GM23338 (cell line): ENCODE measurements around the gene BNIP5. TPM values are rescaled to one million over a fixed set of nuclear protein-coding genes. Genes with fewer than 3 reads are reported as not detected.

Experiments
- ATAC-seq: fragments of 200-7000 bp; cut with Tn5 transposase; 3 replicates; pipeline ENCODE4 v1.9.1; 2020
- DNase-seq: peaks from one replicate; pipeline ENCODE4 v3.0.0-alpha.2; 2015; ENCODE audit warnings: low spot score
- H2AFZ ChIP-seq: fragments of 200-600 bp; sonication (generic); 2 replicates; pipeline ENCODE4 v1.8.0; 2016; ENCODE audit warnings: antibody characterized with exemption, mild to moderate bottlenecking, moderate library complexity
- H3F3A ChIP-seq: fragments of 200-600 bp; sonication (generic); replicated peaks from 2 replicates; pipeline ENCODE4 v1.8.0; 2017; ENCODE audit warnings: antibody characterized with exemption, mixed run types, low read depth
- H3K27ac ChIP-seq: fragments of 200-600 bp; sonication (generic); 2 replicates; pipeline ENCODE4 v1.6.1; 2016; ENCODE audit warnings: low read depth
- H3K27me3 ChIP-seq: fragments of 200-600 bp; sonication (generic); 2 replicates; pipeline ENCODE4 v1.8.0; 2016; ENCODE audit warnings: mild to moderate bottlenecking, mixed run types, moderate library complexity; ENCODE audit not compliant: insufficient read depth
- H3K36me3 ChIP-seq: fragments of 200-600 bp; sonication (generic); 2 replicates; pipeline ENCODE4 v1.8.0; 2016; ENCODE audit warnings: mild to moderate bottlenecking; ENCODE audit not compliant: insufficient read depth
- H3K4me1 ChIP-seq: fragments of 200-600 bp; sonication (generic); 2 replicates; pipeline ENCODE4 v1.8.0; 2016; ENCODE audit warnings: mild to moderate bottlenecking, moderate library complexity; ENCODE audit not compliant: insufficient read depth
- H3K4me2 ChIP-seq: fragments of 200-600 bp; sonication (generic); 2 replicates; pipeline ENCODE4 v1.7.1; 2017; ENCODE audit warnings: mixed run types
- H3K4me3 ChIP-seq: fragments of 200-600 bp; sonication (generic); 2 replicates; pipeline ENCODE4 v1.6.1; 2016; ENCODE audit warnings: mixed run types
- H3K79me2 ChIP-seq: fragments of 200-600 bp; sonication (generic); replicated peaks from 2 replicates; pipeline ENCODE4 v1.8.0; 2017; ENCODE audit warnings: mild to moderate bottlenecking; ENCODE audit not compliant: insufficient read depth
- H3K9me2 ChIP-seq: fragments of 200-600 bp; sonication (generic); 2 replicates; pipeline ENCODE4 v1.8.0; 2017; ENCODE audit not compliant: insufficient read depth
- H4K20me1 ChIP-seq: fragments of 200-600 bp; sonication (generic); replicated peaks from 2 replicates; pipeline ENCODE4 v1.8.0; 2017; ENCODE audit warnings: mild to moderate bottlenecking; ENCODE audit not compliant: insufficient read depth
- H3K27ac Mint-ChIP-seq: 2 replicates; pipeline ENCODE4 v1.8.0; 2020; ENCODE audit warnings: inconsistent platforms, mild to moderate bottlenecking, moderate library complexity, mixed read lengths
- H3K27me3 Mint-ChIP-seq: 3 replicates; pipeline ENCODE4 v1.8.0; 2022; ENCODE audit warnings: low read depth, mild to moderate bottlenecking, moderate library complexity, mixed read lengths, inconsistent platforms; ENCODE audit not compliant: insufficient read depth, poor library complexity
- H3K36me3 Mint-ChIP-seq: 3 replicates; pipeline ENCODE4 v1.8.0; 2021; ENCODE audit warnings: low read depth, mild to moderate bottlenecking, inconsistent platforms, moderate library complexity, mixed read lengths
- H3K4me1 Mint-ChIP-seq: 3 replicates; pipeline ENCODE4 v1.8.0; 2020; ENCODE audit warnings: mild to moderate bottlenecking, inconsistent platforms, mixed read lengths
- H3K4me3 Mint-ChIP-seq: 3 replicates; pipeline ENCODE4 v1.8.0; 2021; ENCODE audit warnings: moderate library complexity, mild to moderate bottlenecking, inconsistent platforms, mixed read lengths
- H3K9me3 Mint-ChIP-seq: 3 replicates; pipeline ENCODE4 v1.8.0; 2020; ENCODE audit warnings: moderate library complexity, mild to moderate bottlenecking, inconsistent platforms, mixed read lengths
- CREB1 ChIP-seq: fragments of 250-450 bp; sonication (Bioruptor Pico); IDR thresholded peaks from 2 replicates; pipeline ENCODE4 v1.5.0; 2020; ENCODE audit warnings: low read depth, mild to moderate bottlenecking, moderate library complexity
- CTCF ChIP-seq, 2 experiments: fragments of 200-600 bp in 1 of 2; sonication (generic) in 1 of 2; conservative IDR thresholded peaks; 2 replicates each; pipeline versions ENCODE4 v1.5.1 to v1.6.1; 2016 to 2017; ENCODE audit warnings: antibody characterized with exemption in 2 of 2, low read depth in 2 of 2, mild to moderate bottlenecking in 2 of 2, moderate library complexity in 1 of 2
- ETS1 ChIP-seq: IDR thresholded peaks from 2 replicates; pipeline ENCODE4 v1.6.1; 2016; ENCODE audit warnings: antibody characterized with exemption
- EZH2 ChIP-seq: fragments of 200-600 bp; sonication (generic); IDR thresholded peaks from one replicate; pipeline ENCODE4 v1.8.0; 2017; ENCODE audit warnings: antibody characterized with exemption, mild to moderate bottlenecking, low read depth; ENCODE audit not compliant: unreplicated experiment
- EZH2phosphoT487 ChIP-seq: fragments of 200-600 bp; sonication (generic); IDR thresholded peaks from one replicate; pipeline ENCODE4 v1.8.1; 2018; ENCODE audit warnings: antibody characterized with exemption; ENCODE audit not compliant: unreplicated experiment
- JUNB ChIP-seq: IDR thresholded peaks from one replicate; pipeline ENCODE4 v1.6.1; 2016; ENCODE audit warnings: antibody characterized with exemption; ENCODE audit not compliant: unreplicated experiment
- NANOG ChIP-seq: IDR thresholded peaks from 2 replicates; pipeline ENCODE4 v1.6.1; 2016; ENCODE audit warnings: antibody characterized with exemption, borderline replicate concordance
- STAT1 ChIP-seq: IDR thresholded peaks from one replicate; pipeline ENCODE4 v1.6.1; 2016; ENCODE audit warnings: antibody characterized with exemption; ENCODE audit not compliant: unreplicated experiment
- ZNF114 ChIP-seq: fragments of 250-450 bp; sonication (Bioruptor Pico); IDR thresholded peaks from 2 replicates; pipeline ENCODE4 v1.5.0; 2020; ENCODE audit warnings: mild to moderate bottlenecking, moderate library complexity
- ZNF331 ChIP-seq: fragments of 250-450 bp; sonication (Bioruptor Pico); IDR thresholded peaks from 2 replicates; pipeline ENCODE4 v1.5.0; 2020; ENCODE audit warnings: low read depth, mild to moderate bottlenecking, moderate library complexity
- ZNF462 ChIP-seq: fragments of 250-450 bp; sonication (Bioruptor Pico); IDR thresholded peaks from 2 replicates; pipeline ENCODE4 v1.5.0; 2020; ENCODE audit warnings: mild to moderate bottlenecking, moderate library complexity
- polyA plus RNA-seq: library from polyadenylated mRNA; unstranded; fragments of >200 nt; fragmentation: Nextera tagmentation; extraction: Ambion mirVana; gene quantifications from 2 replicates; pipeline ENCODE4 v1.2.1, GENCODE V29; 2016
- total RNA-seq: library from RNA; depleted of rRNA; stranded (reverse); fragments of >200 nt; shearing (Covaris generic); gene quantifications from 2 replicates; pipeline ENCODE4 v1.2.3, GENCODE V29; 2014

Gene BNIP5
- total and polyA plus RNA-seq, 2 experiments from 2014 or later: not detected

GRCh38 chr6:36268478-36269275, 68.0 kb downstream of the BNIP5 start:
- Mint-ChIP-seq H3K36me3 (no peaks in the 10 kb centered on the region), H3K27ac (no peak overlapping the region)
- TF ChIP-seq EZH2: no peak
- no peak for TF ChIP-seq CTCF (conservative IDR thresholded peaks at IDR 0.05; ENCODE audit: low read depth in 2 of 2)
- no peak for TF ChIP-seq STAT1
- TF ChIP-seq ZNF331: no peak
- TF ChIP-seq ZNF114: no peak
- no peak for TF ChIP-seq EZH2phosphoT487
- TF ChIP-seq CREB1 (CRISPR knock-in tag): no peak

GRCh38 chr6:36267731-36268477, 68.8 kb downstream of the BNIP5 start:
- H3K79me2 ChIP-seq: no peaks in the 10 kb centered on the region
- no peak overlapping the region for H2AFZ ChIP-seq
- no peaks in the 10 kb centered on the region for H3K4me1 ChIP-seq
- H3K27ac ChIP-seq: no peak overlapping the region
- H3K4me3 ChIP-seq: no peak overlapping the region
- no peak overlapping the region for H3K4me2 ChIP-seq
- no peaks in the 10 kb centered on the region for H4K20me1 ChIP-seq
- H3K27me3 ChIP-seq: no peaks in the 10 kb centered on the region
- H3K9me2 ChIP-seq: no peaks in the 10 kb centered on the region
- DNase-seq: no peak
- Mint-ChIP-seq H3K27me3 (peaks cover 17% of the 10 kb centered on the region), H3K4me3 (no peak overlapping the region), H3K4me1 (peaks cover 4% of the 10 kb centered on the region; the same call in 2 of the 3 replicates), H3K36me3 (no peaks in the 10 kb centered on the region), H3K27ac (no peak overlapping the region), H3K9me3 (no peaks in the 10 kb centered on the region; the same call in 1 of the 3 replicates)
- H3K36me3 ChIP-seq: no peaks in the 10 kb centered on the region
- H3F3A ChIP-seq: no peaks in the 10 kb centered on the region
- ATAC-seq: no peak
- no peak for TF ChIP-seq ZNF331
- TF ChIP-seq ZNF462 (CRISPR knock-in tag): no peak
- no peak for TF ChIP-seq CREB1 (CRISPR knock-in tag)
- no peak for TF ChIP-seq NANOG
- TF ChIP-seq JUNB: no peak
- TF ChIP-seq EZH2phosphoT487: no peak
- no peak for TF ChIP-seq ETS1

More at GRCh38 chr6:36268478-36269275, 68.0 kb downstream of the BNIP5 start:
- DNase-seq: no peak
- no peak overlapping the region for H3K4me3 ChIP-seq
- no peak overlapping the region for H3K27ac ChIP-seq
- Mint-ChIP-seq H3K4me1 (peaks cover 4% of the 10 kb centered on the region; the same call in 2 of the 3 replicates), H3K27me3 (peaks cover 17% of the 10 kb centered on the region), H3K9me3 (no peaks in the 10 kb centered on the region; the same call in 1 of the 3 replicates), H3K4me3 (no peak overlapping the region)
- no peaks in the 10 kb centered on the region for H3K4me1 ChIP-seq
- no peaks in the 10 kb centered on the region for H3K27me3 ChIP-seq
- H3K36me3 ChIP-seq: no peaks in the 10 kb centered on the region
- no peak for ATAC-seq
- H3F3A ChIP-seq: no peaks in the 10 kb centered on the region
- no peak overlapping the region for H2AFZ ChIP-seq
- H3K79me2 ChIP-seq: no peaks in the 10 kb centered on the region
- H4K20me1 ChIP-seq: no peaks in the 10 kb centered on the region
- H3K4me2 ChIP-seq: no peak overlapping the region
- H3K9me2 ChIP-seq: no peaks in the 10 kb centered on the region
